Body of pancreas (tissue), 4 donors: ENCODE results near the gene ARHGAP26. TPM values are rescaled to one million over a fixed set of nuclear protein-coding genes. Genes with fewer than 3 reads are reported as not detected.
A peak's percentile ranks its signal among the peaks of the same experiment; 100 is the strongest.

ENCODE experiments used
- ATAC-seq: fragments of 150-250 bp; one replicate; pipeline ENCODE4 v1.9.1; 2016
- DNase-seq, 4 donors: peaks; one replicate each; pipeline ENCODE4 v3.0.0-alpha.2; 2019
- H3K27ac ChIP-seq, 4 donors: fragments of 200-600 bp; sonication (generic); 1 replicate in 3 of 4; 2 replicates in 1 of 4; pipeline versions ENCODE4 v1.5.1 to v1.6.1; 2016 to 2019; ENCODE audit warnings: mild to moderate bottlenecking in 1 of 4, mixed read lengths in 1 of 4, moderate library complexity in 1 of 4
- H3K27me3 ChIP-seq, 2 donors: fragments of 200-600 bp; sonication (generic); one replicate each; pipeline ENCODE4 v1.6.0; 2016; ENCODE audit warnings: mild to moderate bottlenecking in 1 of 2
- H3K36me3 ChIP-seq, 2 donors: fragments of 200-600 bp; sonication (generic); replicated peaks in 1 of 2; 2 replicates each; pipeline ENCODE4 v1.5.1; 2016; ENCODE audit warnings: low read depth in 2 of 2; ENCODE audit not compliant: insufficient read depth in 1 of 2
- H3K4me1 ChIP-seq: fragments of 200-600 bp; sonication (generic); one replicate; pipeline ENCODE4 v1.6.0; 2016
- H3K4me3 ChIP-seq, 2 donors: fragments of 200-600 bp; sonication (generic); 1 replicate in 1 of 2; 2 replicates in 1 of 2; pipeline ENCODE4 v1.5.1; 2016 to 2019
- H3K9me3 ChIP-seq, 3 donors: fragments of 200-600 bp; sonication (generic); 1 replicate in 2 of 3; 2 replicates in 1 of 3; pipeline ENCODE4 v1.5.1; 2016
- POLR2A ChIP-seq, 3 donors: fragments of 450-650 bp; IDR thresholded peaks; one replicate each; pipeline ENCODE4 v1.6.1; 2016; ENCODE audit warnings: antibody characterized with exemption in 3 of 3, mild to moderate bottlenecking in 2 of 3
- WGBS, 2 donors: methylation state at CpG; one replicate each; pipeline ENCODE4 v1.1.5; 2017; 5-methylcytosine and 5-hydroxymethylcytosine counted together
- intact Hi-C: fragments of 100-400 bp; cut with DNase I; formaldehyde crosslinking; loops from one replicate; pipeline ENCODE4 v1.15.1; 2023
- total RNA-seq, 2 donors: library from RNA; depleted of rRNA; stranded (reverse); fragments of >200 nt; gene quantifications; one replicate each; pipeline ENCODE4 v1.1.0, GENCODE V29; 2016
- TF ChIP-seq, protein P1 (sequence below), 7 experiments: fragments of 450-650 bp in 4 of 7; fragments of 200-600 bp in 3 of 7; sonication (generic) in 3 of 7; IDR thresholded peaks; one replicate each; pipeline ENCODE4 v1.5.1; 2016 to 2019; ENCODE audit warnings: antibody characterized with exemption in 7 of 7

Gene ARHGAP26
- total RNA-seq, 2 donors from 2014 or later = 12.5 to 14.2 TPM

DNA sequence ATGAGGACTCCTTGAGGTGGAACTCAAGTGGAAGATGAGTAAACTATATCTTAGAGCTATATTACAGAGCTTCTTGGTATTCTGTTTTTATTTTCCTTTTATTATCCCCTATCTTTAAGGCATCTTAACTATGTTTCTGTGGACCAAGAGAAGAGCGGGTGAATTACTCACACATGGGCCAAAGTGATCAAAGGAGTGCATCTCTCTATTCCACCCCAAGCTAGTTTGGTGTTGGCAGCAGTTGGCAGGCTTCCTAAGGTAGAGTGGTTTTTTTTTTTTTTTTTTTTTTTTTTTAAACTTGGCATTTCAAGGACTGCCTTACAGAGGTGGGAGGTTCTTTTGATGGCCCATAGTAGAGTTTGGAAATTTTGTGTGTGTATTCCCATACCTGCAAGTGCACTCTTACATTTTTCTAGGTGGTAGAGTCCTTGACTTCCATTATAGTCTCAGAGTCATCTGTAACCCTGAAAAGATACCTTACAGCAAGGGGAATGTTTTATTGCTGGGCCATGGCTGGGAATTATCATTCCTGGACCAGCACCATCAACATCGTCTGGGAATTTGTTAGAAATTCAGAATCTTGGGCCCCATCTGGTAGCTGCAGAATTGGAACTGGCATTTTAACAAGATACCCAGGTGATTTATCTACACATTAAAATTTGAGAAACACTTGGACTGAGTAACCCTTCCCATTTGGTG lies 51.0 kb downstream of the ARHGAP26 start:
- ATAC-seq = no peak
- H3K4me1 ChIP-seq = peaks cover 43% of the 10 kb centered on the region
- 92 to 100% methylated on average over 2 of the region's 2 CpGs for WGBS, 2 donors

DNA sequence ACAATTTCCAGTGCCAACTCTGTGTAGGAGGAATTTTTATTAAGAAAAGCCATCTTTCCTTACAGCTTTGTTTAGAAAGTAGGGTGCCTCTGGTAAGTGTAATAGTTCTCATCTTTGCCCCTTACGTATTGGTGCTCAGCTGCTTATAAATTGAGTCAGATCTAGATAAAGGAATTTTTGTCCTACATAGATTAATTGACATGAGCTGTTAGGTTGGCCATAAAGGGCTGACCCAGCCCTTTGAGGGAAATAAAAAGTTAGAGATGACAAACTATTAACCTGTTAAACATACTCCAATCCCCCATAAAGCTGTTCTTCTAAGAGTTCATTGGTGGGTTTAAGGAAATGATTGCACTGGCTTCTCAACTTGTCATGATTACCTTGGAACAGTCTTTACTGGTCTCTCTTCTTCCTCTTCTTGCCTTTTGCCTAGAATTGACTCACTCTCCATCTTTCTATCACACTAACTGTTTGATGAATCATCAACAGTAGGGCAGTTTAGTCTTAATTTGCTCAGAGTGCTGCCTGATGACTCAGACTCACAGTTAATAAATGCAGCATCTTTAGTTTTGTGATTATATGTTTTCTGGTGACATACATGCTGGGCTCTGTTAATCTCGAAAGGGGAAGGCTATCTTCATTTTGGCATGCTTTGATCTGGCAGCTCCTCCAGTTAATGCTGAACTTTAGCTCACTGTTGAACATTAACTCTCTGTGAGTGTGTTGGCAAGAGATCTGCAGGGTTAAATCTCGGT lies 51.7 kb downstream of the ARHGAP26 start:
- no peak overlapping the region for H3K4me3 ChIP-seq
- ATAC-seq = no peak
- WGBS, 2 donors = 33 to 45% methylated on average over 3 of the region's 3 CpGs

More for the DNA sequence above, 51.0 kb downstream of the ARHGAP26 start:
- intact Hi-C loops = loop anchor here (10.0 kb wide), 1 partner anchor 46 kb away; the partner anchor contains the start of gene ARHGAP26
- Histone ChIP-seq H3K27me3 (no peaks in the 10 kb centered on the region), H3K9me3 (no peaks in the 10 kb centered on the region), H3K36me3 (no peaks in the 10 kb centered on the region), H3K27ac (no peak overlapping the region), H3K4me3 (no peak overlapping the region)
- TF ChIP-seq, protein P1, sequence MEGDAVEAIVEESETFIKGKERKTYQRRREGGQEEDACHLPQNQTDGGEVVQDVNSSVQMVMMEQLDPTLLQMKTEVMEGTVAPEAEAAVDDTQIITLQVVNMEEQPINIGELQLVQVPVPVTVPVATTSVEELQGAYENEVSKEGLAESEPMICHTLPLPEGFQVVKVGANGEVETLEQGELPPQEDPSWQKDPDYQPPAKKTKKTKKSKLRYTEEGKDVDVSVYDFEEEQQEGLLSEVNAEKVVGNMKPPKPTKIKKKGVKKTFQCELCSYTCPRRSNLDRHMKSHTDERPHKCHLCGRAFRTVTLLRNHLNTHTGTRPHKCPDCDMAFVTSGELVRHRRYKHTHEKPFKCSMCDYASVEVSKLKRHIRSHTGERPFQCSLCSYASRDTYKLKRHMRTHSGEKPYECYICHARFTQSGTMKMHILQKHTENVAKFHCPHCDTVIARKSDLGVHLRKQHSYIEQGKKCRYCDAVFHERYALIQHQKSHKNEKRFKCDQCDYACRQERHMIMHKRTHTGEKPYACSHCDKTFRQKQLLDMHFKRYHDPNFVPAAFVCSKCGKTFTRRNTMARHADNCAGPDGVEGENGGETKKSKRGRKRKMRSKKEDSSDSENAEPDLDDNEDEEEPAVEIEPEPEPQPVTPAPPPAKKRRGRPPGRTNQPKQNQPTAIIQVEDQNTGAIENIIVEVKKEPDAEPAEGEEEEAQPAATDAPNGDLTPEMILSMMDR (IDR thresholded peaks at IDR 0.05) = no peak
- TF ChIP-seq POLR2A (IDR thresholded peaks at IDR 0.05) = no peak
- DNase-seq = no peak

DNA sequence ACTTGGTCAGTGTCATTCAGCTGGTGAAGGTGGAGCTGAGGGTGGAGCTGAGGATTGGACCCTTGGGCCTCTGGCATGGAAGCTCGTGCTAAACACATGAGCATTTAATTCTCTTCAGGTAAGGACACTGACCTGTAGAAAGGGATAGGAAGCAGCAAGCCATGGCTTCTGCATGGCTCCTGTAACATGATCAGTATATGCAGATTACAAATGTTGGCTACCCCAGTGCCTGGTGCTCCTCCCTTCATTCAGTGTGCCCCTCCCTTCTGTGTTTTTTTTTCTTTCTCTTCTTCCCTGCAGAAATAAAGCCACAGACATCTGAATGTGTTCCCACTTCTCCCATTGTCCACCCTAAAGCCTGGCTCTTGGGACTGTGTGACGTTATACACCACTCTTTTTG lies 52.9 kb downstream of the ARHGAP26 start:
- Histone ChIP-seq H3K4me1 (peaks cover 44% of the 10 kb centered on the region), H3K36me3 (no peaks in the 10 kb centered on the region), H3K27ac (no peak overlapping the region), H3K9me3 (no peaks in the 10 kb centered on the region), H3K27me3 (no peaks in the 10 kb centered on the region), H3K4me3 (no peak overlapping the region)
- intact Hi-C loops = loop anchor here (10.0 kb wide), 1 partner anchor 48 kb away; the partner anchor contains the start of gene ARHGAP26
- 69 to 90% methylated on average over 2 of the region's 2 CpGs for WGBS, 2 donors
- TF ChIP-seq, protein P1 (IDR thresholded peaks at IDR 0.05) = no peak
- TF ChIP-seq POLR2A (IDR thresholded peaks at IDR 0.05) = no peak
- ATAC-seq (no peak), DNase-seq (no peak)

More for the DNA sequence above, 51.7 kb downstream of the ARHGAP26 start:
- TF ChIP-seq POLR2A (IDR thresholded peaks at IDR 0.05) = no peak
- TF ChIP-seq, protein P1 (IDR thresholded peaks at IDR 0.05) = no peak
- no peak for DNase-seq
- Histone ChIP-seq H3K9me3 (no peaks in the 10 kb centered on the region), H3K36me3 (no peaks in the 10 kb centered on the region), H3K4me1 (peaks cover 45% of the 10 kb centered on the region), H3K27ac (peak overlapping the region in 1 of 4 donors; percentile 19), H3K27me3 (no peaks in the 10 kb centered on the region)
- intact Hi-C loops = loop anchor here (10.0 kb wide), 1 partner anchor 47 kb away; the partner anchor contains the start of gene ARHGAP26

DNA sequence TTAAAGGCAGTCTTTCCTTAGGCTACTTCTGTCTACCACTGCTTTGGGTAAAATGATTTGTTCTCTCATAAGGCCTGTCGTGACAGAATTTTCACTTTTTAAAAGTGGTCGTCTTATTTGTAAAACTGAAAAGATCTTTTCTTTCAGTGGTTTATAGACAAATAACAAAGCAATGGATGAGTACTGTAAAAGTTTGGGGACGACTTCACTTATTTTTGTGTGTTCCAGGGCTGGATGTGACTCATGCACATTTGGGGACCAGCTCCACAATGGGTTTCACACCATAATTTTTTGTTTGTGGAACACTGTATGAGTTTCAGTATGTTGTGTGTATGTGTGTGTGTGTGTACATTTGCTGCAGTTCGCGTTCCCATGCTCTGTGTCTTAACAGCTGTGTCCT lies 53.6 kb downstream of the ARHGAP26 start:
- TF ChIP-seq, protein P1 (IDR thresholded peaks at IDR 0.05) = no peak
- TF ChIP-seq POLR2A (IDR thresholded peaks at IDR 0.05) = no peak
- H3K4me1 ChIP-seq = peaks cover 48% of the 10 kb centered on the region
- H3K27ac ChIP-seq = no peak overlapping the region
- no peaks in the 10 kb centered on the region for H3K9me3 ChIP-seq
- intact Hi-C loops = loop anchor here (10.0 kb wide), 1 partner anchor 49 kb away; the partner anchor contains the start of gene ARHGAP26
- ATAC-seq (no peak), DNase-seq (no peak)
- H3K36me3 ChIP-seq = no peaks in the 10 kb centered on the region
- WGBS, 2 donors = 66 to 76% methylated on average over 5 of the region's 5 CpGs
- H3K4me3 ChIP-seq = no peak overlapping the region
- no peaks in the 10 kb centered on the region for H3K27me3 ChIP-seq
